BE2C (cell line): Measurements from ENCODE around the gene TGFBR1.

Experiments
- DNase-seq: peaks from one replicate; pipeline ENCODE4 v3.0.0-alpha.2; 2020
- H3K27me3 ChIP-seq: fragments of 250-450 bp; sonication (Bioruptor Pico); 2 replicates; pipeline ENCODE4 v1.5.1; 2020; ENCODE audit warnings: mild to moderate bottlenecking
- H3K36me3 ChIP-seq: fragments of 250-450 bp; sonication (Bioruptor Pico); 2 replicates; pipeline ENCODE4 v1.5.1; 2020; ENCODE audit warnings: mild to moderate bottlenecking
- H3K4me1 ChIP-seq: fragments of 250-450 bp; sonication (Bioruptor Pico); 2 replicates; pipeline ENCODE4 v1.5.1; 2020
- H3K4me3 ChIP-seq: 2 replicates; pipeline ENCODE4 v1.5.1; 2011; ENCODE audit warnings: low read depth, low read length
- H3K9me3 ChIP-seq: fragments of 250-450 bp; sonication (Bioruptor Pico); 2 replicates; pipeline ENCODE4 v1.5.1; 2020
- TF ChIP-seq, protein P1 (sequence below): IDR thresholded peaks from 2 replicates; pipeline ENCODE4 v1.5.1; 2012; ENCODE audit warnings: mild to moderate bottlenecking, low read depth, low read length

TGFBR1 gene

DNA sequence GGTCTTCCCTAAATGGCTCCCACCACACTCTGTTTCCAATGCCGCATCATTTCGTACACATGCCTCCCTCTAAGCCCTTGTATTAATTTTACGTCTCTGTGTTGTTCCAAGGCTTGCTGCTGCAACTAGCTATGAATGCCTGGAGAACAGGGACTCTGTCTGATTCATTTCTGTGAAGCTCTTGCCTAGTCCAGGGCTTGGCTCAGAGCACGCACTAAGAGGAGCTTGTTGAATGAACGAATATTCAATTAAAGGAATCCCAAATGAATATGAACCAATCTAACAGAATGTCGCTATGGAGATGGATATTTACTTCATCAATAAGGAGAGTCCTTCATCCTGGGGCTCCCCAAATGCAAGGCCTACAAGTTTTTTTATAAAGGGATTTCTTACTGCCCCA, 55.3 kb downstream of the TGFBR1 start:
- TF ChIP-seq, protein P1, sequence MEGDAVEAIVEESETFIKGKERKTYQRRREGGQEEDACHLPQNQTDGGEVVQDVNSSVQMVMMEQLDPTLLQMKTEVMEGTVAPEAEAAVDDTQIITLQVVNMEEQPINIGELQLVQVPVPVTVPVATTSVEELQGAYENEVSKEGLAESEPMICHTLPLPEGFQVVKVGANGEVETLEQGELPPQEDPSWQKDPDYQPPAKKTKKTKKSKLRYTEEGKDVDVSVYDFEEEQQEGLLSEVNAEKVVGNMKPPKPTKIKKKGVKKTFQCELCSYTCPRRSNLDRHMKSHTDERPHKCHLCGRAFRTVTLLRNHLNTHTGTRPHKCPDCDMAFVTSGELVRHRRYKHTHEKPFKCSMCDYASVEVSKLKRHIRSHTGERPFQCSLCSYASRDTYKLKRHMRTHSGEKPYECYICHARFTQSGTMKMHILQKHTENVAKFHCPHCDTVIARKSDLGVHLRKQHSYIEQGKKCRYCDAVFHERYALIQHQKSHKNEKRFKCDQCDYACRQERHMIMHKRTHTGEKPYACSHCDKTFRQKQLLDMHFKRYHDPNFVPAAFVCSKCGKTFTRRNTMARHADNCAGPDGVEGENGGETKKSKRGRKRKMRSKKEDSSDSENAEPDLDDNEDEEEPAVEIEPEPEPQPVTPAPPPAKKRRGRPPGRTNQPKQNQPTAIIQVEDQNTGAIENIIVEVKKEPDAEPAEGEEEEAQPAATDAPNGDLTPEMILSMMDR = no peak
- H3K4me1 ChIP-seq = no peaks in the 10 kb centered on the region
- no peak for DNase-seq
- H3K36me3 ChIP-seq = no peaks in the 10 kb centered on the region
- no peak overlapping the region for H3K4me3 ChIP-seq
- H3K27me3 ChIP-seq = 0 out of 2 replicates have a peak, but pooled peaks cover 3% of the 10 kb centered on the region
- no peaks in the 10 kb centered on the region for H3K9me3 ChIP-seq

DNA sequence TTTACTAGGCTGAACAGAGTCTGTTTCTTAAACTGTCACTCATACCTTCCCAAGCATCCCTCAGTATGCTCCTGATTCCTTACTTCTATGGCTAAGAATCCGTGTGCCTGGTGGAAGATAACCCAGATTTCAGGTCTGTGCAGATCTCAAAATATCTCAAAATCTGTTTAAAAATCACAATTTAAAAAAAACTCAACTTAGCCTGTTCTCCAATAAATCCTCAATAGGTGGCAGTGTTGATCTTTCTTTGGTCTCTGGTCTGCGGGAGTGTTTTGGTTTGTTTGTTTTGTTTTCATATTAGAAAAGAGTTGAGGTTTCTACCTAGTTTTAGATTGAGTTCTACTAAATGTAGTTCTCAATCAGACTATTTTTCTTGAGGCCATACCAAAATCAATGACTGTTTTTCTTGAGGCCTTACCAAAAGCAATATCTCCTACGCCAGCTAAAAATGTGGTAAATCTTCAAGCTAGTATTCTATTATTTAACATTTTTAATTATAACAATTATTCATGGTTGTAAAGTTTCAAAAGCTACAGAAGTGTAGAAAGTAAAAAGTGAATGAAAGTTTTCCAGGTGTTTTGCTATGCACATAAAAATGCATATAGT, 57.9 kb downstream of the TGFBR1 start:
- no peaks in the 10 kb centered on the region for H3K4me1 ChIP-seq
- H3K4me3 ChIP-seq = no peak overlapping the region
- TF ChIP-seq, protein P1 = peak; percentile 71
- H3K9me3 ChIP-seq = no peaks in the 10 kb centered on the region
- no peaks in the 10 kb centered on the region for H3K27me3 ChIP-seq
- no peaks in the 10 kb centered on the region for H3K36me3 ChIP-seq
- DNase-seq = no peak

DNA sequence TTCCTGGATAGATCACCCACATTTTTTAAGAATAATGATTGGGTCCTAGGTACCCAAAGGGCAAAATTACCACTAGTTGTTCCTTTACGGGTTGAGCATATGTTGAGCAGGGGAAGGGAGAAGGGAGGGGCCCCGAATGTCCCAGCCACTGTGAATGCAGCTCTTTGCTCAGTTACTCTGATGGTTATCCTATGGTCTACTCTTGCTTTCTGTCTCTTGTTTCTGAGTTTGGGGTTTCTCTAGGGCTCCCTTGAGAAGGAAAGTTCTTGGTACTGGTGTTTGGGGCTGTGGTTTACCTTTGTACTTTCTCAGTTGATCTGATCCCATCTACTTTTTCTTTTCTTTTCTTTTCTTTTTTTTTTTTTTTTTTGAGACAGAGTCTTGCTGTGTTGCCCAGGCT, 61.2 kb downstream of the TGFBR1 start:
- H3K4me3 ChIP-seq = no peak overlapping the region
- H3K27me3 ChIP-seq = no peaks in the 10 kb centered on the region
- TF ChIP-seq, protein P1 = no peak
- no peaks in the 10 kb centered on the region for H3K9me3 ChIP-seq
- DNase-seq = no peak
- no peaks in the 10 kb centered on the region for H3K36me3 ChIP-seq
- peaks cover 12% of the 10 kb centered on the region for H3K4me1 ChIP-seq

DNA sequence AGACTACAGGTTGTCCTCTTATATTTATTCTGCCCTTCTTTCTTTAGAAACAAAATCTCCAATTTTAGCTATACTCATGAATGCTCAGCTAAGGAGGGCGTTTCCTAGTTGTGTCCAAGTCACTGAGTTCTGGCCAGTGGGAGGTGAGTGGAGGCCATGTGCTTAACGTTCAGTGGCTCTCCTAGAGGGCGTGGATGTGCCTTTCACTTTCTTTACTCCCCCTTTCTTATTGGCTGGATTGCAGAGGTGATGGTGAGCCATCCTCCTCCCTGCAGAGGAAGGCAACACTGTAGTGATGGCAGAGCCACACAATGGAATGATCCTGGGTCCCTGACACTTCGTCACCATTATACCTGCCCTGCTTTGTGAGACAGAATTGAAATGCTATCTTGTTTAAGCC, 62.2 kb downstream of the TGFBR1 start:
- Histone ChIP-seq H3K36me3 (no peaks in the 10 kb centered on the region), H3K9me3 (no peaks in the 10 kb centered on the region), H3K4me3 (no peak overlapping the region), H3K4me1 (peaks cover 12% of the 10 kb centered on the region), H3K27me3 (no peaks in the 10 kb centered on the region)
- DNase-seq = no peak
- TF ChIP-seq, protein P1 = no peak

DNA sequence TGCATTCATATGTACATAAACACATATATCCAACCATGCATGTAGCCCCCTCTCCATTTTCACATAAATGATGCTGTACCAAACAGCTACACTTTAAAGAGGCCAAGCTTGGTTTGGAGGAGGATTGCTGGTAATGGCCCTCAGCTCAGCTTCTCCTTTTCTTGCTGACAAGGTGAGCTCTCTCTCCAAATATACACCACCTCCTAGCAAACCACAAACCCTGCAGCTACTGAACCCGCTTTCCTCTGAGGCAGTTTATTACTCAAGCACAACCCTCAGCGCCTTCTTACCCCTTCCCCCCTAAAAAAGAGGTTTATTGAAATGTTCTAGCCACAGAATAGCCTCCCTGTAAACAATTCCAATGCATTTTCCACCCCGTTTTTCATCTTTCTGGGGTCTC, 62.8 kb downstream of the TGFBR1 start:
- TF ChIP-seq, protein P1 = no peak
- H3K36me3 ChIP-seq = no peaks in the 10 kb centered on the region
- H3K27me3 ChIP-seq = no peaks in the 10 kb centered on the region
- DNase-seq = no peak
- peaks cover 12% of the 10 kb centered on the region for H3K4me1 ChIP-seq
- no peaks in the 10 kb centered on the region for H3K9me3 ChIP-seq
- no peak overlapping the region for H3K4me3 ChIP-seq

DNA sequence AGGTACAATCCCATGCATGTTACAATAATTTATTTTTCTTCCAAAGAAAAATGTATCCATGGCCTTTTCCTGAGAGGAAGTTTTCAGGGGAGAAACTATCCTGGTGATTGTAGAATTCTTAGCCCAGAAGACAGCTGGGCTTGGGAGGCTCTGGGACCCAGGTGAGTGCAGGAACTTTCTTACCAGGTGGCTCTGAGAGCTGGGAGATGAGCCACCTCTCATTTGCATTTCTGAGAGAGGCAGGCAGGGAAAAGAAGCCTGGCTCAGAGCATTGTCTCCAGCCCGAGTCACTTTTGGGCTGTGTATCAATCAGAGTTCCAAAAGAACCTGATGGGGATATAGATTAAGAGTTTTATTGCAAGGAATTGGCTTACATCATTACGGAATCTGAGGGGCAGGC, 64.2 kb downstream of the TGFBR1 start:
- Histone ChIP-seq H3K9me3 (no peaks in the 10 kb centered on the region), H3K4me3 (no peak overlapping the region), H3K27me3 (no peaks in the 10 kb centered on the region), H3K36me3 (no peaks in the 10 kb centered on the region), H3K4me1 (peaks cover 12% of the 10 kb centered on the region)
- no peak for DNase-seq
- TF ChIP-seq, protein P1 = no peak
